Measurements from ENCODE around the gene CRY2. TPM values are rescaled to one million over a fixed set of nuclear protein-coding genes. Genes with fewer than 3 reads are reported as not detected.
"Not testable (repeated sequence)": the region's sequence is repeated elsewhere in the genome, so short reads cannot be mapped to it uniquely, and the experiment has no call there.

The CRY2 gene
- total and polyA plus RNA-seq, 2 experiments from 2014 or later: 9.5 to 15.4 TPM

DNA sequence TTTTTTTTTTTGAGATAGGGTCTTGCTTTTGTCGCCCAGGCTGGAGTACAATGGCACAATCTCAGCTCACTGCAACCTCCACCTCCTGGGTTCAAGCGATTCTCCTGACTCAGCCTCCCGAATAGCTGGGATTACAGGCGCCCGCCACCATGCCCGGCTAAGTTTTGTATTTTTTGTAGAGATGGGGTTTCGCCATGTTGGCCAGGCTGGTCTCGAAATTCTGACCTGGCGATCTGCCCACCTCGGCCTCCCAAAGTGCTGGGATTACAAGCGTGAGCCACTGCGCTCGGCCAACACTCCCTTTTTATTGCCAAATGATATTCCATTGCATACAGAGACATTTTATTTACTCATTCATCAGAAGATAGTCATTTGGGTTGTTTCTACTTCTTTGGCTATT, 7.0 kb upstream of the CRY2 start:
- not testable (repeated sequence) for H3K27me3 Mint-ChIP-seq (ENCODE audit: insufficient read depth, low read depth, poor library complexity); DNase-seq (ENCODE audit: low spot score); H4K20me1 ChIP-seq (replicated peaks; ENCODE audit: insufficient read depth); H3K79me2 ChIP-seq (replicated peaks; ENCODE audit: insufficient read depth); H3K4me1 ChIP-seq (ENCODE audit: insufficient read depth); H3K9me2 ChIP-seq (ENCODE audit: insufficient read depth); H3K27ac ChIP-seq (ENCODE audit: low read depth); H3K27me3 ChIP-seq (ENCODE audit: insufficient read depth); H3K4me3 ChIP-seq; H3K4me1 Mint-ChIP-seq; H3K4me3 Mint-ChIP-seq; H3K4me2 ChIP-seq; H3K27ac Mint-ChIP-seq; ATAC-seq; H3K36me3 Mint-ChIP-seq (ENCODE audit: low read depth); H3F3A ChIP-seq (replicated peaks; ENCODE audit: low read depth); H3K36me3 ChIP-seq (ENCODE audit: insufficient read depth); H3K9me3 Mint-ChIP-seq
- H2AFZ ChIP-seq: peak overlapping the region; percentile 77; the same call in 1 of the 2 replicates

DNA sequence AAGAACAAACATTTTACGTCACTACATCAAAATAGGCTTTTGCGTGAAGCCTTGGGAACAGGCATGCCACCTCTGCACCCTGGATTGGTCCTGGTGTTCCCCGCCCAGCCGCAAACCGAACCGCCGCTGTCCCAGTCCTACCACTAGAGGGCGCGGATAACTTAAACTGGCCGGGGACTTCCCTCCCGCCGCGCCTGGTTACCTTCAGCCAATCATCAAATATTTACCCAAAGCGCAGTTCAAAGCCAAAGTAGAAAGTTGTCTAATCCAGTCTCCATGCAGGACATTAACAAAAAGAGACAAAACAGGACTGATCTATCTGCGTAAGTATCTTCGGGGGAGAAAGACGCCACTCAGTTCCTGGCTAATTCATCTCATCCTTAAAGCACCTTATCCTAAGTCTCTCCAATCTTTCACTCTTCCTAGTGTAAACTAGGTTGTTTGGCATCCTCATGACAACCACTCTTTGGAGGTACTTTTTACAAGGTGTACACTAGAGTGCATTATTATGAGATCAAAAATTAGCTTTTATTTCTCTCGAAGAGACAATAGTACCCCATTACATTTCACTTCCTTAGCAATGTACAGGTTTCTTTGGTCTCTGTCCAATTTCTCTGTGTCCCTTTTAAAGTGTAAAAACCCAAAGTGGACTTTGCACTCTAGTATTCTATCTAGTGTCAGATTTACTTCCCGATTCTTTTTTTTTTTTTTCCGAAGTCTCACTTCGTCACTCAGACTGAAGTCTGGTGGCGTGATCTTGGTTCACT, 3.9 kb upstream of the CRY2 start:
- Histone ChIP-seq H3F3A (replicated peaks; ENCODE audit: low read depth) (0 out of 2 replicates have a peak, but pooled peaks cover 5% of the 10 kb centered on the region), H3K36me3 (ENCODE audit: insufficient read depth) (no peaks in the 10 kb centered on the region), H3K4me1 (ENCODE audit: insufficient read depth) (peaks cover 4% of the 10 kb centered on the region; the same call in 1 of the 2 replicates), H3K9me2 (ENCODE audit: insufficient read depth) (no peaks in the 10 kb centered on the region), H3K27ac (ENCODE audit: low read depth) (no peak overlapping the region), H3K79me2 (replicated peaks; ENCODE audit: insufficient read depth) (no peaks in the 10 kb centered on the region), H4K20me1 (replicated peaks; ENCODE audit: insufficient read depth) (no peaks in the 10 kb centered on the region; the same call in 1 of the 2 replicates), H3K4me2 (peak overlapping the region; percentile 39), H3K27me3 (ENCODE audit: insufficient read depth) (peaks cover 25% of the 10 kb centered on the region), H2AFZ (peak overlapping the region; percentile 23; the same call in 1 of the 2 replicates), H3K4me3 (no peak overlapping the region)
- H3K4me1 Mint-ChIP-seq: peaks cover 9% of the 10 kb centered on the region; the same call in 2 of the 3 replicates
- ATAC-seq (peak; percentile 15), DNase-seq (ENCODE audit: low spot score) (peak; percentile 96)
- H3K9me3 Mint-ChIP-seq: no peaks in the 10 kb centered on the region
- peaks cover 17% of the 10 kb centered on the region for H3K27me3 Mint-ChIP-seq (ENCODE audit: insufficient read depth, low read depth, poor library complexity)
- no peak overlapping the region for H3K27ac Mint-ChIP-seq
- H3K4me3 Mint-ChIP-seq: 0 out of 3 replicates have a peak overlapping the region, but pooled peaks have one; percentile 0
- no peaks in the 10 kb centered on the region for H3K36me3 Mint-ChIP-seq (ENCODE audit: low read depth)
- TF ChIP-seq POLR2AphosphoS5 (IDR thresholded peaks at IDR 0.05; ENCODE audit: low read depth) (no peak), EZH2phosphoT487 (IDR thresholded peaks at IDR 0.05; ENCODE audit: unreplicated experiment) (no peak), CREB1 (CRISPR knock-in tag; IDR thresholded peaks at IDR 0.05; ENCODE audit: low read depth) (peak; percentile 44; the same call in 1 of the 2 replicates), STAT1 (IDR thresholded peaks at IDR 0.05; ENCODE audit: unreplicated experiment) (no peak), ZNF114 (CRISPR knock-in tag; IDR thresholded peaks at IDR 0.05) (no peak), ZNF331 (CRISPR knock-in tag; IDR thresholded peaks at IDR 0.05; ENCODE audit: low read depth) (no peak), EZH2 (IDR thresholded peaks at IDR 0.05; ENCODE audit: low read depth, unreplicated experiment) (no peak)
- TF ChIP-seq, protein P1, sequence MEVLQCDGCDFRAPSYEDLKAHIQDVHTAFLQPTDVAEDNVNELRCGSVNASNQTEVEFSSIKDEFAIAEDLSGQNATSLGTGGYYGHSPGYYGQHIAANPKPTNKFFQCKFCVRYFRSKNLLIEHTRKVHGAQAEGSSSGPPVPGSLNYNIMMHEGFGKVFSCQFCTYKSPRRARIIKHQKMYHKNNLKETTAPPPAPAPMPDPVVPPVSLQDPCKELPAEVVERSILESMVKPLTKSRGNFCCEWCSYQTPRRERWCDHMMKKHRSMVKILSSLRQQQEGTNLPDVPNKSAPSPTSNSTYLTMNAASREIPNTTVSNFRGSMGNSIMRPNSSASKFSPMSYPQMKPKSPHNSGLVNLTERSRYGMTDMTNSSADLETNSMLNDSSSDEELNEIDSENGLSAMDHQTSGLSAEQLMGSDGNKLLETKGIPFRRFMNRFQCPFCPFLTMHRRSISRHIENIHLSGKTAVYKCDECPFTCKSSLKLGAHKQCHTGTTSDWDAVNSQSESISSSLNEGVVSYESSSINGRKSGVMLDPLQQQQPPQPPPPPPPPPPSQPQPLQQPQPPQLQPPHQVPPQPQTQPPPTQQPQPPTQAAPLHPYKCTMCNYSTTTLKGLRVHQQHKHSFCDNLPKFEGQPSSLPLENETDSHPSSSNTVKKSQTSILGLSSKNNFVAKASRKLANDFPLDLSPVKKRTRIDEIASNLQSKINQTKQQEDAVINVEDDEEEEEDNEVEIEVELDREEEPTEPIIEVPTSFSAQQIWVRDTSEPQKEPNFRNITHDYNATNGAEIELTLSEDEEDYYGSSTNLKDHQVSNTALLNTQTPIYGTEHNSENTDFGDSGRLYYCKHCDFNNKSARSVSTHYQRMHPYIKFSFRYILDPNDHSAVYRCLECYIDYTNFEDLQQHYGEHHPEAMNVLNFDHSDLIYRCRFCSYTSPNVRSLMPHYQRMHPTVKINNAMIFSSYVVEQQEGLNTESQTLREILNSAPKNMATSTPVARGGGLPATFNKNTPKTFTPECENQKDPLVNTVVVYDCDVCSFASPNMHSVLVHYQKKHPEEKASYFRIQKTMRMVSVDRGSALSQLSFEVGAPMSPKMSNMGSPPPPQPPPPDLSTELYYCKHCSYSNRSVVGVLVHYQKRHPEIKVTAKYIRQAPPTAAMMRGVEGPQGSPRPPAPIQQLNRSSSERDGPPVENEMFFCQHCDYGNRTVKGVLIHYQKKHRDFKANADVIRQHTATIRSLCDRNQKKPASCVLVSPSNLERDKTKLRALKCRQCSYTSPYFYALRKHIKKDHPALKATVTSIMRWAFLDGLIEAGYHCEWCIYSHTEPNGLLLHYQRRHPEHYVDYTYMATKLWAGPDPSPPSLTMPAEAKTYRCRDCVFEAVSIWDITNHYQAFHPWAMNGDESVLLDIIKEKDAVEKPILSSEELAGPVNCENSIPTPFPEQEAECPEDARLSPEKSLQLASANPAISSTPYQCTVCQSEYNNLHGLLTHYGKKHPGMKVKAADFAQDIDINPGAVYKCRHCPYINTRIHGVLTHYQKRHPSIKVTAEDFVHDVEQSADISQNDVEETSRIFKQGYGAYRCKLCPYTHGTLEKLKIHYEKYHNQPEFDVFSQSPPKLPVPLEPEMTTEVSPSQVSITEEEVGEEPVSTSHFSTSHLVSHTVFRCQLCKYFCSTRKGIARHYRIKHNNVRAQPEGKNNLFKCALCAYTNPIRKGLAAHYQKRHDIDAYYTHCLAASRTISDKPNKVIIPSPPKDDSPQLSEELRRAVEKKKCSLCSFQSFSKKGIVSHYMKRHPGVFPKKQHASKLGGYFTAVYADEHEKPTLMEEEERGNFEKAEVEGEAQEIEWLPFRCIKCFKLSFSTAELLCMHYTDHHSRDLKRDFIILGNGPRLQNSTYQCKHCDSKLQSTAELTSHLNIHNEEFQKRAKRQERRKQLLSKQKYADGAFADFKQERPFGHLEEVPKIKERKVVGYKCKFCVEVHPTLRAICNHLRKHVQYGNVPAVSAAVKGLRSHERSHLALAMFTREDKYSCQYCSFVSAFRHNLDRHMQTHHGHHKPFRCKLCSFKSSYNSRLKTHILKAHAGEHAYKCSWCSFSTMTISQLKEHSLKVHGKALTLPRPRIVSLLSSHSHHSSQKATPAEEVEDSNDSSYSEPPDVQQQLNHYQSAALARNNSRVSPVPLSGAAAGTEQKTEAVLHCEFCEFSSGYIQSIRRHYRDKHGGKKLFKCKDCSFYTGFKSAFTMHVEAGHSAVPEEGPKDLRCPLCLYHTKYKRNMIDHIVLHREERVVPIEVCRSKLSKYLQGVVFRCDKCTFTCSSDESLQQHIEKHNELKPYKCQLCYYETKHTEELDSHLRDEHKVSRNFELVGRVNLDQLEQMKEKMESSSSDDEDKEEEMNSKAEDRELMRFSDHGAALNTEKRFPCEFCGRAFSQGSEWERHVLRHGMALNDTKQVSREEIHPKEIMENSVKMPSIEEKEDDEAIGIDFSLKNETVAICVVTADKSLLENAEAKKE (CRISPR knock-in tag; IDR thresholded peaks at IDR 0.05): no peak
- TF ChIP-seq, protein P2, sequence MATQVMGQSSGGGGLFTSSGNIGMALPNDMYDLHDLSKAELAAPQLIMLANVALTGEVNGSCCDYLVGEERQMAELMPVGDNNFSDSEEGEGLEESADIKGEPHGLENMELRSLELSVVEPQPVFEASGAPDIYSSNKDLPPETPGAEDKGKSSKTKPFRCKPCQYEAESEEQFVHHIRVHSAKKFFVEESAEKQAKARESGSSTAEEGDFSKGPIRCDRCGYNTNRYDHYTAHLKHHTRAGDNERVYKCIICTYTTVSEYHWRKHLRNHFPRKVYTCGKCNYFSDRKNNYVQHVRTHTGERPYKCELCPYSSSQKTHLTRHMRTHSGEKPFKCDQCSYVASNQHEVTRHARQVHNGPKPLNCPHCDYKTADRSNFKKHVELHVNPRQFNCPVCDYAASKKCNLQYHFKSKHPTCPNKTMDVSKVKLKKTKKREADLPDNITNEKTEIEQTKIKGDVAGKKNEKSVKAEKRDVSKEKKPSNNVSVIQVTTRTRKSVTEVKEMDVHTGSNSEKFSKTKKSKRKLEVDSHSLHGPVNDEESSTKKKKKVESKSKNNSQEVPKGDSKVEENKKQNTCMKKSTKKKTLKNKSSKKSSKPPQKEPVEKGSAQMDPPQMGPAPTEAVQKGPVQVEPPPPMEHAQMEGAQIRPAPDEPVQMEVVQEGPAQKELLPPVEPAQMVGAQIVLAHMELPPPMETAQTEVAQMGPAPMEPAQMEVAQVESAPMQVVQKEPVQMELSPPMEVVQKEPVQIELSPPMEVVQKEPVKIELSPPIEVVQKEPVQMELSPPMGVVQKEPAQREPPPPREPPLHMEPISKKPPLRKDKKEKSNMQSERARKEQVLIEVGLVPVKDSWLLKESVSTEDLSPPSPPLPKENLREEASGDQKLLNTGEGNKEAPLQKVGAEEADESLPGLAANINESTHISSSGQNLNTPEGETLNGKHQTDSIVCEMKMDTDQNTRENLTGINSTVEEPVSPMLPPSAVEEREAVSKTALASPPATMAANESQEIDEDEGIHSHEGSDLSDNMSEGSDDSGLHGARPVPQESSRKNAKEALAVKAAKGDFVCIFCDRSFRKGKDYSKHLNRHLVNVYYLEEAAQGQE (IDR thresholded peaks at IDR 0.05; ENCODE audit: unreplicated experiment): no peak
- TF ChIP-seq, protein P3, sequence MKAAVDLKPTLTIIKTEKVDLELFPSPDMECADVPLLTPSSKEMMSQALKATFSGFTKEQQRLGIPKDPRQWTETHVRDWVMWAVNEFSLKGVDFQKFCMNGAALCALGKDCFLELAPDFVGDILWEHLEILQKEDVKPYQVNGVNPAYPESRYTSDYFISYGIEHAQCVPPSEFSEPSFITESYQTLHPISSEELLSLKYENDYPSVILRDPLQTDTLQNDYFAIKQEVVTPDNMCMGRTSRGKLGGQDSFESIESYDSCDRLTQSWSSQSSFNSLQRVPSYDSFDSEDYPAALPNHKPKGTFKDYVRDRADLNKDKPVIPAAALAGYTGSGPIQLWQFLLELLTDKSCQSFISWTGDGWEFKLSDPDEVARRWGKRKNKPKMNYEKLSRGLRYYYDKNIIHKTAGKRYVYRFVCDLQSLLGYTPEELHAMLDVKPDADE (IDR thresholded peaks at IDR 0.05): no peak

All from GM23338 (cell line).